RWPE1 (cell line): ENCODE data around the gene PAPPA.

Experiments
- CTCF ChIA-PET: fragments of 350-600 bp; sonication (Branson Sonifier 250); formaldehyde crosslinking; extraction: SDS; loops from one replicate; lab custom pipeline; 2021; lab: Yijun Ruan, JAX
- POLR2A ChIA-PET: fragments of 400-600 bp; formaldehyde crosslinking; extraction: SDS; loops from one replicate; lab custom pipeline; 2020; ENCODE audit warnings: antibody characterized with exemption; ENCODE audit not compliant: low non-redundant PET; lab: Yijun Ruan, JAX
- DNase-seq: peaks from one replicate; pipeline ENCODE4 v3.0.0; 2012; ENCODE audit warnings: low spot score
- H3K27ac ChIP-seq: fragments of 450-650 bp; 2 replicates; pipeline ENCODE4 v1.5.1; 2017
- TF ChIP-seq, protein P1 (sequence below): fragments of 450-650 bp; conservative IDR thresholded peaks from 2 replicates; pipeline ENCODE4 v1.5.1; 2017; ENCODE audit warnings: low read depth, mild to moderate bottlenecking

PAPPA gene

DNA sequence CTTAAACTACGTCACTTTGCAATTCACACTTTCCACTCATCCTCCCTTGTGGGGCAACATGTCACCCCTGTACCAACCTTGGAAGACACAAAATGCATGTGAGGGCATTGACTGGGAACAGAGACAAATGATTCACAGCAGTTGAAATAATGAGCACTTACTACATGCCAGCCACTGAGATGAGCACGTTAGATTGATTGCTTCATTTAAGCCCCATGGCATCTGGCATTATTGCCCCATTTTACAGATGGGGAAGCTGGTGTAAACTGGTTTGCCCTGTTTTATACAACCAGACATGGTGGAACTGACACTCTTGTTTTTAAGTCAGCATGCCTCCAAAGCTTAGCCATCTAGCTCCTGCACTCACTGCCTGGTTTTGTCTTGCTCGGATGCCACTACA lies 204.7 kb downstream of the PAPPA start:
- DNase-seq = no peak
- POLR2A ChIA-PET = no interaction called here
- TF ChIP-seq, protein P1, sequence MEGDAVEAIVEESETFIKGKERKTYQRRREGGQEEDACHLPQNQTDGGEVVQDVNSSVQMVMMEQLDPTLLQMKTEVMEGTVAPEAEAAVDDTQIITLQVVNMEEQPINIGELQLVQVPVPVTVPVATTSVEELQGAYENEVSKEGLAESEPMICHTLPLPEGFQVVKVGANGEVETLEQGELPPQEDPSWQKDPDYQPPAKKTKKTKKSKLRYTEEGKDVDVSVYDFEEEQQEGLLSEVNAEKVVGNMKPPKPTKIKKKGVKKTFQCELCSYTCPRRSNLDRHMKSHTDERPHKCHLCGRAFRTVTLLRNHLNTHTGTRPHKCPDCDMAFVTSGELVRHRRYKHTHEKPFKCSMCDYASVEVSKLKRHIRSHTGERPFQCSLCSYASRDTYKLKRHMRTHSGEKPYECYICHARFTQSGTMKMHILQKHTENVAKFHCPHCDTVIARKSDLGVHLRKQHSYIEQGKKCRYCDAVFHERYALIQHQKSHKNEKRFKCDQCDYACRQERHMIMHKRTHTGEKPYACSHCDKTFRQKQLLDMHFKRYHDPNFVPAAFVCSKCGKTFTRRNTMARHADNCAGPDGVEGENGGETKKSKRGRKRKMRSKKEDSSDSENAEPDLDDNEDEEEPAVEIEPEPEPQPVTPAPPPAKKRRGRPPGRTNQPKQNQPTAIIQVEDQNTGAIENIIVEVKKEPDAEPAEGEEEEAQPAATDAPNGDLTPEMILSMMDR = no peak
- no peak overlapping the region for H3K27ac ChIP-seq
- CTCF ChIA-PET = interaction anchor here (0.6 to 0.8 kb wide), 2 partner anchors 15 to 61 kb away, joined by 4 to 5 read pairs; no protein-coding TSS in a partner anchor

DNA sequence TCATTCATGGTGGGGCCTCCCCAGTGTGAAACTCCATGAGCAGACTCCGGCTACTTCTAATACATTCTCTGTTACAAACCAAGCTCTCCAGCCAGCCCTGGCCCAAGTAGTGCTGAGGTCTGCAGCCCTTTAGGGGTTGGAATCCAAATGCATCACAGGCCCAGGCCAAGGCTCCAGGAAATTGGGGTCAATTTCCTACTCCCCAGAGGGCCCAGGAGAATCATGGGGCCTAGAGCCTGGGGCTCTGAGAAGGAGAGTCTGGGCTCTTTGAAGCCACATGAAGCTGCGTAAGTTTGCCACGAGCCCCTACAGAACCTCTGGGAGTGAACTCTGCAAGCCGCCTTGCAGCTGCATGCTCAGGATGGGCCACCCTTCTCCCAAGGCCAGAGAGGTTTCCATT lies 206.4 kb downstream of the PAPPA start:
- no peak overlapping the region for H3K27ac ChIP-seq
- CTCF ChIA-PET = no interaction called here
- POLR2A ChIA-PET = no interaction called here
- DNase-seq = no peak
- TF ChIP-seq, protein P1 = no peak

DNA sequence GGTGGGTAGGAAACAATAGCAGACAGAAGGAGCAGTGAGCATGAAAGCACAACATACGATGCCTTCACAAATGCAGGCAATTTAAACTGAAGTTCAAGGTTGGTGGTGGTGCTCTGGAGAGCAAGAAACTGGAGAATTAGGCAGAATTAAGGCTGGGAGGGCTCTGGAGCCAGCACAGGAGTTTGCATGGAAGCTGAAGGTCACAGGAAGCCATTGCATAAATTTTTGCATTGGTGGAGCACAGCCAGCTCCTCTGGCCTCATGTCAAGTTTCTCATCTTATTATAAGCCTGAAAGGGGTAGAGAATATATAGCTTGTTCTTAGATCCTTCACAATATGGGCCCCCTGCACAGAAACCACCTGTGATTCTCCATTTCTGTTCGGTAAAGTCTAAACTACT lies 207.4 kb downstream of the PAPPA start:
- POLR2A ChIA-PET = no interaction called here
- CTCF ChIA-PET = interaction anchor here (0.6 kb wide), 1 partner anchor 184 kb away, joined by 3 read pairs; no protein-coding TSS in a partner anchor
- TF ChIP-seq, protein P1 = no peak
- H3K27ac ChIP-seq = no peak overlapping the region
- DNase-seq = no peak

DNA sequence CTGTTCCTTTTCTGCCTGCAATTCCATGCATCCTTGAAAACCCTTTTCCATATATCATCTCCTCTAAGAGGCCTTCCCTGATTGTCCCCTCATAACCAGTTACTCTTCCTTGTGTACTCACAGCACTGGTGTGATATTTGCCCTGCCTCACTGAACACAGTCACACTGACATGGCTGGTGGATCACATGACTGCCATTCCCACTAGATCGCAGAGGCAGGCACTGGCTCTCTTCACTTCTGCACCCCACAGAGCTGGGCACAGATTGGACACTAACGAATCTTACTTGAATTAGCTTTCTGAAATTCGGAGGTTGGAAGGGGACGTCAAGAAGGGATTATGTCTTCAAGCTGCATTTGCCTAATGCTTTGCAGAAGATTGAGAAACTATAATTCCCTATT lies 208.0 kb downstream of the PAPPA start:
- TF ChIP-seq, protein P1 = no peak
- H3K27ac ChIP-seq = no peak overlapping the region
- CTCF ChIA-PET = interaction anchor here (0.6 kb wide), 1 partner anchor 184 kb away, joined by 3 read pairs; no protein-coding TSS in a partner anchor
- no peak for DNase-seq
- POLR2A ChIA-PET = no interaction called here

DNA sequence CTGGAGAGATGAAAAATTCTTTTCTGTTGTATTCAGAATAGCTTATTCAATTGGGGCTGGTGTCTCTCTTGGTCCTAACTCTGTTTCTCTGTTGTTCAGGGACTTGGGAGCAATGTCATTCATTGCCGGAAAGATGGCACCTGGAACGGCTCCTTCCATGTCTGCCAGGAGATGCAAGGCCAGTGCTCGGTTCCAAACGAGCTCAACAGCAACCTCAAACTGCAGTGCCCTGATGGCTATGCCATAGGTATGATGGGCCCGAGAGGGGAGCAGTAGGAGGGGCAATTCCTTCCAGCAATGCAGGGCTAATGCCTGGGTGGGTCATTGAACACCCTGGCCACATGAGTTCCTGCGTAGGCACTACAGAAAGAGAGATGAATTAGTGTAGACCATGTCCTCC lies 208.9 kb downstream of the PAPPA start:
- ChIA-PET CTCF (interaction anchor here (0.6 kb wide), 1 partner anchor 9 kb away, joined by 3 read pairs; no protein-coding TSS in a partner anchor), POLR2A (no interaction called here)
- DNase-seq = no peak
- H3K27ac ChIP-seq = no peak overlapping the region
- TF ChIP-seq, protein P1 = no peak

DNA sequence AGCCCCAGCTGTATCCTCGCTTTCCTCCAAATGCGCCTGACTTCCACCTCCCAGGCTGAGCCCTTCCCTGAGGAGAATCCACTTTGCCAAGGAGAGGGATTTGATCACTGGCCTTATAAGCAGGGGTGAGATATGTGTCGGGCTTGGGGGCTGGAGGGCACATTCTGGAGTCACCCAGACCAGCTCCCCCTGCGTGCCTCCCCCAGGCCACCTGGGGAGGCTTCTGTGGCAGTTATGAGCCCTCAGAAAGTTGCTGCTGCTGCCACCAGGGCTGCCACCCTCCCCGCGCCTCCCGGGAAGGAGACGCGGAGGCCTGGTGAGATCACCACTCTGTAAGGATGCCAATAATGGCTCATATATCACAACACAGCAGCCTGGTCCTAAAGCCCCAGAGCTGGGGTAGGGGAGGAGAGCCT lies 211.5 kb downstream of the PAPPA start:
- TF ChIP-seq, protein P1 = no peak
- POLR2A ChIA-PET = interaction anchor here (0.6 kb wide), 1 partner anchor 19 kb away, joined by 3 read pairs; no protein-coding TSS in a partner anchor
- no peak overlapping the region for H3K27ac ChIP-seq

More for the DNA sequence above, 211.5 kb downstream of the PAPPA start:
- CTCF ChIA-PET = no interaction called here
- DNase-seq = peak; percentile 56
